Dedifferentiated amniotic fluid mesenchymal stem cell (primary cell): ENCODE measurements around the gene ABCF2.

Source experiments
- DNase-seq: peaks from one replicate; pipeline ENCODE4 v3.0.0-alpha.2; 2016; ENCODE audit errors: extremely low spot score

ABCF2 gene

GRCh38 chr7:151252961-151253711 is 26.1 kb upstream of the ABCF2 start:
- DNase-seq: no peak

DNA sequence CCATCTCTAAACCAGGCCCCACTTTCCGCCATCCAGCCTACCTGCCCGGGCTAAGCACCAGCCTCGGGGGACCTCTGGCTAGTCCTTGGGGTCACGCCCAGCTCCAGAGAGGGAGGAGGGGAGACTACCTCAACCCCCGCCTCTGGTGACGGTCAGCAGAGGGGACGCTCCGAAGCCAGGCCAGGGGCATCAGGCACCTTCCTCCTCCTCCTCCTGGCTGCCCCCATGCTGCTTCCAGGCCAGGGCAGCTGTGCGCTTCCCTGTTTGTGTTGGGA is 25.5 kb upstream of the ABCF2 start:
- DNase-seq: no peak

GRCh38 chr7:151251689-151252560 is 24.9 kb upstream of the ABCF2 start:
- DNase-seq: peak; percentile 62

DNA sequence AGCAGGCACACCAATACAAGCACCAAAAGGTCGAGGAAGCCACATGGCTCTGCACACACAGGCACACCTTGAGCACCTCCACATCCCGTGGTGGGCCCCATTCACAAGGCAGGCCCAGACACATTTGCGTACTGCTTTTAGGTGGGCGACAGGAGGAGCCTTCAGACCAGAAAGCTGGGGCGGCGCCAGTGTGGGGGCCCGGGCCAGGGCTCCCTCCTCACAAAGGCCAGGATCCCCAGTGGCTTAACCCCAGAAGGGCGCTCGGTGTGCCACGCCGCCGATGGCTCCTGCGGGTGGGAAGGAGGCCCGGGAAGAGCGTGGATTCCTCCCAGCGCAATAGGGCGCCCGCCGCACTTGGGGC is 24.3 kb upstream of the ABCF2 start:
- DNase-seq: no peak

- DNase-seq: no peak
Measured at GRCh38 chr7:151250181-151251132, 23.5 kb upstream of the ABCF2 start.

- no peak for DNase-seq
Measured at GRCh38 chr7:151249732-151250072, 22.7 kb upstream of the ABCF2 start.

GRCh38 chr7:151249034-151249731 is 22.2 kb upstream of the ABCF2 start:
- peak; percentile 76 for DNase-seq

DNA sequence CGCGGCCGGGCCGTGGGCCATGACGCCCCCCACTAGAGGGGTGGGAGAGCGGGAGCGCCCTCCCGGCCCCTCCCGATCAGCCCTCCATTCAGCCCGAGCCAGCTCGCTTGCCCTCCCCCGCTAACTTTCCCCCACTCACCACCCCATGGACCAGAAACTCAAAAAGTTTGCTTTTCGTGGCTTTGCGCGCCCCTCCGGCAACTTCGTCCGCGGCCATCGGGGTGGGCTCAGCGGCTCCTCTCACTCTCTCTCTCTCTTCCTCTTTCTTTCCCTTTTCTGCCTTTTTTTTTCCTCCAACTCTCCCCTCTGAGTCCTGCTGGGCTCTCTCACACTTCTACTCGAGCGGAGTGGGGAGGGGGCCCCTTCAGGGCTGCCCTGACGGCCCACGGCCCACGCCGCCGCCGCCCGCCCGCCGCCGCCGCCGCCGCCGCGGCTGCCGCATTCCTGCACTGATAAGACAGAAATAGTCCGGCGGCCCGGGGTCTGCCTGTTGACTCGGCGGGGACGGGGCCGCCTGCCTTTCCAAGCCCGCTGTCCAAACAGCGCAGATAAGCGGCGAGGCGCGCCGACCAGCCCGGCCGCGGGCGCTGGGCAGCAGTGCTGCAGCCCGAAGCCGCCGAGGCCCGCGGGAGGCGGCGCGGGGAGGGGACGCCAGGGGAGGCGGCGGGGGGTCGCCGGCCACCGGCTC is 21.5 kb upstream of the ABCF2 start, which contains the start of gene SMARCD3:
SMARCD3 (minus strand) TSS at position 349 of the 688 bp plus-strand sequence; CDS start at position 217, 132 bp downstream.
- no peak for DNase-seq

DNA sequence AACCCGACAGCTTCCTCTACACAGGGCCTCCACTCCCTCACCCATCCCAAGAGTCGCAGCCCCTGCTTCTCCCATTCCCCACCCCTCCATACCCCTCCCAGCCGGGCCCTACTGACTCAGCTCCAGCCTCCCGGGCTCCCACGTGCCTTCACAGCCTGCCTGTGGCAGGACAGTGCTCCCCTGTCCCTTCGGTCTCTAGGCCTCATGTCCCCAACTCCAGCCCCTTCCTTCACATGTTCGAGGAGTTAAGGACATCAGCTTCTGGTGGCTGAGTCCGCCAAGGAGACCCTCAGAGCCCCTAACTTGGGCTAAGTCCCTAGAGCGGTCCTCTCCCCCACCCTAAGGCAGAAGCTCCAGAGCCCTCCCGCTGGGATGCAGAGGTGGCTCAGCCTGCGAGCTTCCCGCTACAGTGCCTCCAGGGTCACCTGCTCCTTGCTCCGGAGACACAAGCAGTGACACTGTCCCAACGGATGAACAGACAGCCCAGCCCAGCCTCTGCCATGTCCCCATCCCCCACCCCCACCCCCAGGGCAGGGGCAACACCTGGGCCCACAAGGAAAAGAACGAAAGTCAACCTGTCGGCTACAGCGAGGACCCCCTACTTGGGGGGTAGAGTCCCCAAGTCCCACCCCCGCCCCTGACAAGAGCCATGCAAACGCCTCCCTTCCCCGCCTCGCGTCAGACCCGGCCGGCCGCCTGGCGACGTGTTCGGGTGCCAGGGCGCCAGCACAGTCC is 20.8 kb upstream of the ABCF2 start:
- DNase-seq: no peak

- no peak for DNase-seq
Measured at GRCh38 chr7:151246851-151247580, 20.0 kb upstream of the ABCF2 start.

- no peak for DNase-seq
Measured at GRCh38 chr7:151246102-151246850, 19.3 kb upstream of the ABCF2 start.

DNA sequence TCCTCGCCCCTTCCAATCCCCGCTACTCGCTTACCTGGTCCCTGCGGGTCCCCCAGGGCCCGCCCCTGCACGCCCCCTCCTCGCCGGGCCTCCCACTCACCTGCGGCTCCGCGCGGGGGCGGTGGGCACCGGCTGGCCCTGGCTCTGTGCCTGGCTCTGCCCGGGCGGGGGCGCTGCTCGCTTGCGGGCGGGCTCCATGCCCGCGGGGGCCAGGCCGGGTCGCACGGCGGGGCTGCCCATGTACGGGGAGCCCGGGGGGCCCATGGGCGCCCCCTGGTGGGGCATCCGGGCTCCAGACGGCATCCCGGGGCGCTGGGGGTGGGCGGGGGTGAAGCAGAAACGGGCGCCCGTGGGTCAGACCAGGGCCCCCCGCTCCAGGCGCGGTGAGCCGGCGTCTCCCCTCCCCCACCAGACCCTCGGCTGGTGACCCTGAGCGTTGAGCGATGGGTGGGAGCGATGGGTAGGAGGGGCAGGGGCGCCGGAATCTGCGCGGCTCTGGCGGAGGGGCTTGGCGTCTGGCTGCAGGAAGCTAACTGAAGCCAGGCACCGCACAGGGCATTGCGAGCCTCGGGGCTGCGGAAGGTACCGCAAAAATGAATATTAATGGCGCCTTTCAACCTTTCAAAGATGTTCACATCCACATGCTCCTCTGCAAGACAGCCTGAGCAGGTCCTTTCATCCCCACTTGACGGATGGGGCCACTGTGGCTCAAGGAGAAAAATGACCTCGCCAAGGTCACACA is 18.5 kb upstream of the ABCF2 start:
- DNase-seq: no peak

GRCh38 chr7:151244841-151245346 is 17.9 kb upstream of the ABCF2 start:
- no peak for DNase-seq

DNA sequence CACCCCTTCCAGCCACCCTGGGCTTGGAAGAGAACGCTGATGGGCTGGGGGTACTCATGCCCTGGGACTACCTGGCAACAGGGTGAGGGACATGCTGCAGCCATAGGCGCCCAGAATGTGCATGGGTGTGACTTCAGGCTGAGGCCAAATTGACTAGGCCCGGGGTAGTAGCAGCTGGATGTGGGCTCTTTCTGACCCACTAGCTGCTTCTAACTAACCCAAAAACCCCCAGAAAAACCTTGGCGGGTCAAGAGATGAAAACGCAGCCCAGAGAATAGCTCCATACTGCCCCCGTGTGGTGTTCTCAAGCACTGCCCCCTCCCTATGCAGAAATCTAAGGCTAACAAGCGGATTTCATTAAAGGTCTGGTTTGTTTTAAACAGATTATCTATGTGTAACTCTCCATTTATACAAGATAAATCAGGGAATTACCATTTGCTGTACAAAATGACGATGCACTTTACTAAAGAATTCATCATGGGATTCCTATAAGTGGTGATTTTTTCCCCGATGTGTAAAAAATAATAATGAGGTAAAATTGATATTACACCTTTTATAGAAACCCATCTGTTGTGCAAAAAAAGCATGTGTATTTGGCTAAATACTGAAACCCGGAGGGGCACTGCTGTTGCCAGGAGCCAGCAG is 17.3 kb upstream of the ABCF2 start:
- peak; percentile 45 for DNase-seq

GRCh38 chr7:151243408-151244195 is 16.6 kb upstream of the ABCF2 start:
- no peak for DNase-seq

- DNase-seq: no peak
Measured at GRCh38 chr7:151243045-151243349, 16.0 kb upstream of the ABCF2 start.
